Activated T-helper 17 cell treated with anti-CD3 and anti-CD28 coated beads, Interleukin-2, amount 50 U/mL, for 72 hours (primary cell): ENCODE data around the gene PRB2. TPM values are rescaled to one million over a fixed set of nuclear protein-coding genes. Genes with fewer than 3 reads are reported as not detected.
"Not testable (repeated sequence)": the region's sequence is repeated elsewhere in the genome, so short reads cannot be mapped to it uniquely, and the experiment has no call there.

Experiments used
- ATAC-seq: fragments of 150-1000 bp; cut with Tn5 transposase; replicated peaks from 2 replicates; pipeline ENCODE4 v1.10.0; 2021; ENCODE audit warnings: mild to moderate bottlenecking, moderate library complexity
- H3K27ac Mint-ChIP-seq: one replicate; pipeline ENCODE4 v1.8.0; 2022; ENCODE audit warnings: mixed read lengths
- H3K27me3 Mint-ChIP-seq: one replicate; pipeline ENCODE4 v1.8.0; 2022; ENCODE audit warnings: mixed read lengths
- H3K36me3 Mint-ChIP-seq: one replicate; pipeline ENCODE4 v1.8.0; 2022; ENCODE audit warnings: low read depth, mild to moderate bottlenecking, mixed read lengths
- H3K4me1 Mint-ChIP-seq: one replicate; pipeline ENCODE4 v1.8.0; 2022; ENCODE audit warnings: mixed read lengths
- H3K4me3 Mint-ChIP-seq: one replicate; pipeline ENCODE4 v1.8.0; 2022; ENCODE audit warnings: mild to moderate bottlenecking, mixed read lengths
- H3K9me3 Mint-ChIP-seq: one replicate; pipeline ENCODE4 v1.8.0; 2022; ENCODE audit warnings: mixed read lengths
- total RNA-seq, 2 donors: library from RNA; stranded (reverse); gene quantifications; one replicate each; pipeline ENCODE4 v1.2.3, GENCODE V29; 2022

Gene PRB2
- total RNA-seq, result not detected

DNA sequence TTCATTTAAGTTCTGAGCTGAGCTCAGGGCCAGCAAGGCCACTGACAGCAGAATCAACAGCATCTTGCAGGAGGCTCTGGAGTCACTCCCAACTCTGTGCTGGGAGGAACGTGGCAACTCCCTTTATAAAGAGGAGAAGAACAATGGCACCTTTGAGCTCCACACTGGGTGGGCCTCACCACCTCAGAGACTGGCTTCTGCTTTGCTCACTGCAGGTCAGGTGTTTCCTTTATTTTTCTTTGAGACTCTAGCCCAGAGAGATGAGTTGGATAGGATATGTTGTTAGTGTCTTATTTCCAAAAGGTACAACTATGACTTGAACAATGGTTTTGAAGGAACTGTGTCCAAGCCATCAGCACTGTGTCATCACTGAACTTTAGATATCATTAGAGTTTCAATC, at the start of gene PRB2:
PRB2 (minus strand) TSS at position 101 of the 400 bp plus-strand sequence; CDS start at position 63, 38 bp downstream.
- H3K9me3 Mint-ChIP-seq, H3K4me3 Mint-ChIP-seq, H3K36me3 Mint-ChIP-seq, H3K27me3 Mint-ChIP-seq, H3K27ac Mint-ChIP-seq, H3K4me1 Mint-ChIP-seq, ATAC-seq: not testable (repeated sequence)

DNA sequence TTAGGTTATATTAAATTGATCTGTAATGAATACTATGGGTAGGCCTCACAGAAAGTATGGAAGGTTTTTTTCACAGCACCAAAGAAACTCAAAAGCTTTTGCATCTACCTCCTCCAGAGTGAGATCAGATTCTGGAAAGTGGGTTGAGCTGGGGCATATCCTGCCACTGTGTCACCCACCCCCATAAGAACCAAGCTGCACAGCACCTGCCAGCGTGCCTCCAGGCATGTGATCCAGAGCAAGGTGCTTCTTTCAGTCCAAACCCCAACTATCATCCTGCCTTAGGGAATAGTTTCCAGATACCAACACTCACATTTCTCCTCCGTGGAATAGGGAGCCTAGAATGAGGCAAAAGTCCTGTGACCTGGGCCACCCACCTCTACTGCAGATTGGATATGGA, 42.6 kb upstream of the PRB2 start:
- no peaks in the 10 kb centered on the region for H3K27me3 Mint-ChIP-seq
- no peak for ATAC-seq
- no peak overlapping the region for H3K4me3 Mint-ChIP-seq
- no peaks in the 10 kb centered on the region for H3K36me3 Mint-ChIP-seq
- H3K4me1 Mint-ChIP-seq, result no peaks in the 10 kb centered on the region
- H3K9me3 Mint-ChIP-seq, result no peaks in the 10 kb centered on the region
- no peak overlapping the region for H3K27ac Mint-ChIP-seq

DNA sequence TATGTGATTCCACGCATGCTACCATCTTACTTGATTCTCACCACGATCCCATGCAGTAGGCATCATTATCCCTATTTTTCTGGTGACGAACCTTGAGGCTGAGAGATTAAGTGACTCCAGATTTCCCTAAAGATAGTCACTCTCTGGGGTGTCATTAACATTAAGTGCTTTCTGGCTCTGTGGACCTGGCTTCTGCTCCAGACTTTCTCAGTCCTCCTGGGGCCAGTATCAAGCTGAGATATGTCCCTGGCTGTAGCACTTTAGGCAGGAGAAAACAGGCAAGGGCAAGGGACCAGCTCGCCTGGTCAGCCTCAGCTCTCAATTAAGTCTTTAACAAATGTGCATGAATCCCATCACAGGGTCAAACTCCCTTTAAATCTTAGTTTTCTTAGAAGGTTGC, 38.3 kb upstream of the PRB2 start:
- no peaks in the 10 kb centered on the region for H3K4me1 Mint-ChIP-seq
- H3K9me3 Mint-ChIP-seq, result no peaks in the 10 kb centered on the region
- H3K36me3 Mint-ChIP-seq, result no peaks in the 10 kb centered on the region
- no peak overlapping the region for H3K4me3 Mint-ChIP-seq
- peaks cover 2% of the 10 kb centered on the region for H3K27me3 Mint-ChIP-seq
- no peak for ATAC-seq
- H3K27ac Mint-ChIP-seq, result no peak overlapping the region

DNA sequence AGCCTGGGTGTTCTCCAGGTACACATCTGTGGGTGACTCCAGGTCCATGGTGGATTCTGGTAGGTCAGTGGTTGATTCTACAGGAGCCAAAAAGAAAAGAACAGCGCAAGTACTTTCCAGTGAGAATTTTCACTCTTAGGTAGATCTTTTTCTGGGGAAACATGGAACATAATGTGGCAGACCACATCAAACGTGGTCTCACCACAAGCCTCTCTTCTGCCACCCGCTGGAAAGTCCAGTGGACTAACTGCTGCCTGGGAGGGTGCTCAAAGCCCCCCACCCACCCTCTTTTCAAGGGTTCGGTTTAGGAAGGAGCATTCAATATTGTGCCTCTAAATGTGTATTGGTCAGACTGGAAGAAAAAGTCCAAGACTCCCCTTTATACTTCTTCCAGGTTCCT, 36.1 kb upstream of the PRB2 start:
- Mint-ChIP-seq H3K4me3 (no peak overlapping the region), H3K4me1 (no peaks in the 10 kb centered on the region), H3K36me3 (no peaks in the 10 kb centered on the region), H3K9me3 (no peaks in the 10 kb centered on the region), H3K27me3 (peaks cover 3% of the 10 kb centered on the region), H3K27ac (no peak overlapping the region)
- no peak for ATAC-seq

DNA sequence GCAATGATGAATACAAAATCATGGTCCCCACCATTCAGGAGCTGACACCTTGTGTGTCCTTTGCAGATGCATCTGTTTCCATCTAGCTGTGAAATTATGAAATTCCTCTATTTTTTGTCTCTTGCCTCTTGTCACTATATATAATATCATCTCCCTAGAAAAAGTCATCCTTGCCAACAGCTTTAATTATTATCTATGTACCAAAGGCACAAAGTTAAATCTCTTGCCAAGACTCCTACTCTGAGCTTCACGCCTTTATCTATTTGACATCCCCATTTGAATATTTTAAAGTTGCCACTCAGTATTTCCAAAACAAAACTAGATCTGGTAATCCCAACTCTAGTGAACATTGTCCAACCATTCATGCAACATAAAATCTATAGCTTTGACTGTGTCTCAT, 32.0 kb upstream of the PRB2 start:
- no peak overlapping the region for H3K4me3 Mint-ChIP-seq
- H3K36me3 Mint-ChIP-seq, result no peaks in the 10 kb centered on the region
- H3K9me3 Mint-ChIP-seq, result peaks cover 3% of the 10 kb centered on the region
- H3K27me3 Mint-ChIP-seq, result peaks cover 3% of the 10 kb centered on the region
- no peak overlapping the region for H3K27ac Mint-ChIP-seq
- no peak for ATAC-seq
- H3K4me1 Mint-ChIP-seq, result no peaks in the 10 kb centered on the region

DNA sequence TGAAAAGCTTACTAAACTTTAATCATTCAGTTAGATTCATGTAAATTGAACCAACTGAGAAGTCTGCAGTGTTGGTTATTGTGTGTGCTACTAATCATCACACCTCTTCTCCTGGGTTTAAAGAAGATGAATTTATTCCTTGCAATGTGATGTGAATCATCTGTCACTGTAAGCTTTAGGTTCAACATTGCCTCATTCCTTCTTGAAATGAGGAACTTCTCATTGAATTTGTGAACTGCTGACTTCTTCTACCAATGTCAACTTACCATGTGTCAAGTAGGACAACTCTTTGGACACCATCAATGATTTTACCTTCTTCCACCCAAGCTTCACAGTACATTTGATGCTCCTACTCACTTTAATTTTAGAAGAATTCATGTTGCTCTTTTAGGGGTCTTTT, 17.4 kb upstream of the PRB2 start:
- ATAC-seq, result no peak
- no peak overlapping the region for H3K27ac Mint-ChIP-seq
- H3K9me3 Mint-ChIP-seq, result peaks cover 11% of the 10 kb centered on the region
- H3K4me3 Mint-ChIP-seq, result no peak overlapping the region
- no peaks in the 10 kb centered on the region for H3K27me3 Mint-ChIP-seq
- H3K4me1 Mint-ChIP-seq, result no peaks in the 10 kb centered on the region
- no peaks in the 10 kb centered on the region for H3K36me3 Mint-ChIP-seq

DNA sequence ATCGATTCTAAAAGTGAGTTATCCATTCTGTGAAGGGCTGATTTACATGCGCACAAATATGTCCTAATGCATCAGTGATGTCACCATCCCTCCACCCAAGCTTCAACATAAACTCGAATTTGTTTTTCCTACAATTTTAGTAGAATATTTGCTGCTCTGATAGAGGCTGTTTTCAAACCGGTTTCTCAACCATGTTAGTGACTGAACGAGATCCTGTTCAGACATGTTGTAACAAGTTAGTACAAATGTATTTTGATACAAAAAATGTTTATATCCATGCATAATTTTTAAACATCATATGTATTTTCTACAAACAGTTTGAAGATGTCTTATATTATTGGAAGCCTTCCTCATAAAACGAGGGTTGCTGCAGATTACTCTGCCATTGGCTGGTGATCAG, 12.7 kb upstream of the PRB2 start:
- ATAC-seq, result no peak
- Mint-ChIP-seq H3K27me3 (no peaks in the 10 kb centered on the region), H3K36me3 (no peaks in the 10 kb centered on the region), H3K9me3 (peaks cover 9% of the 10 kb centered on the region), H3K4me1 (no peaks in the 10 kb centered on the region), H3K27ac (no peak overlapping the region), H3K4me3 (no peak overlapping the region)

DNA sequence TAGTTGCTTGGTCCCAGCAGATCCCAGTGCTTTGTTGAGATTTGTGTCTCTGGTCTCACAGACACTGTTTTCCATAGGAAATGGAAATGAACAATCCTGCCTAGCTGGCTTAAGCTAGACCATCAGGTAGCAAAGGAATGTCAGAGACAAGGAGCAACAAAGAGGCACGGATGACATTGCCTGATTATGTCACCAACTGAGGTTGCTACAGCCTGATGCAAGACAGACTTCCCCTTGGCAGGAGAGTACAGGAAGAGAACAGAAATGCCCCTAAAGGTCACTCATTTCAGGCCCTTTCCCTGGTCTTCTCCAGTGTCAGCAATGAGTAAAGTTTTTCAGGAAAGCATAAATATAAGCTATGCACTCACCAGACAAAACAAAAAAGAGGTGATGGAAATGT, 2.0 kb upstream of the PRB2 start:
- Mint-ChIP-seq H3K9me3 (no peaks in the 10 kb centered on the region), H3K36me3 (no peaks in the 10 kb centered on the region), H3K4me3 (no peak overlapping the region), H3K4me1 (no peaks in the 10 kb centered on the region), H3K27ac (no peak overlapping the region), H3K27me3 (no peaks in the 10 kb centered on the region)
- no peak for ATAC-seq

DNA sequence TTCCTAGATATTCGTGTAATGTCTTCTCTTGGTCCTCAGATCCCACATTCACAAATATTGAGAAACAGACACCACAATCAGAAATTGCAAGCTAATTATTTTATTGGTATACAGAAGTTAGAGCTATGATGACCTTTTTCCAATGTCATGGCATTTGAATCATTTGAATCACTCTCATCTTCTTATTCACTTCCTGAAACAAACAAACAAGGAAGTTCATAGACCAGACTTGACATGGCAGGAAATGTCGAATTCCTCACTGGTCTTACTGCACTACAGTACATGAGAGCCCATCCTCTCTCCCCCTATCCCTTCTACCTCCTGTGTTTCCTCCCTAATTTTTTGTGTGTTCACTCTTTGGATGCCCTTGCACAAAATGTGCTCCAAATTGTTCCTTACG, 3.9 kb downstream of the PRB2 start:
- H3K9me3 Mint-ChIP-seq, H3K4me3 Mint-ChIP-seq, H3K27me3 Mint-ChIP-seq, ATAC-seq, H3K4me1 Mint-ChIP-seq, H3K27ac Mint-ChIP-seq, H3K36me3 Mint-ChIP-seq: not testable (repeated sequence)

DNA sequence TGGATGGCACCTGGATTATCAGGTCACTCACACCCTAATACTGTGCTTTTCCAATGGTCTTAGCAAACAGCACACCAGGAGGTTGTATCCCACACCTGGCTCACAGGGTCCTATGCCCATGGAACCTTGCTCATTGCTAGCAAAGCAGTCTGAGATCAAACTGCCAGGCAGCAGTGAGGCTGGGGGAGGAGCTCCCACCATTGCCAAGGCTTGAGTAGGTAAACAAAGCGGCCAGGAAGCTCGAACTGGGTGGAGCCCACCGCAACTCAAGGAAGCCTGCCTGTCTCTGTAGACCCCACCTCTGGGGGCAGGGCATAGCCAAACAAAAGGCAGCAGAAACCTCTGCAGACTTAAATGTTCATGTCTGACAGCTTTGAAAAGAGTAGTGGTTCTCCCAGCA, 17.9 kb downstream of the PRB2 start:
- not testable (repeated sequence) for H3K27ac Mint-ChIP-seq, ATAC-seq, H3K27me3 Mint-ChIP-seq, H3K9me3 Mint-ChIP-seq, H3K4me1 Mint-ChIP-seq, H3K36me3 Mint-ChIP-seq, H3K4me3 Mint-ChIP-seq

DNA sequence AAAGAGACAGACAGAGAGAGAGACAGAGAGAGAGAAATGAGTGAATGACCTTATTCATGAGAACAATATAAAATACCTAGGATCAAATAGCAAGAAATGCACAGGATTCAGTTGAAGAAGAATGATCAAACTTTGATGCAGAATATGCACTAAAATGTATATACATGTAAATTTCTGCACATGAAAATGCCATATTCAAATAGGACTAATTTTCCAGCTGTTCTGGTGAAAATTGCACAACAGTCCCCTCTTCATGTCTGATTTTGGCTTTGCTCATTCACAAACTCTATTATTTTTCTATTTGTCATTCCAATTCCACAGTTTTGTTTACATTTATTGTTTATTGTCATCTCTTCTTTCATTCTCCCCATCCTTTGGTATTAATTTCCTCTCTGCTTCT, 34.2 kb downstream of the PRB2 start:
- Mint-ChIP-seq H3K4me3 (no peak overlapping the region), H3K36me3 (no peaks in the 10 kb centered on the region), H3K27me3 (no peaks in the 10 kb centered on the region), H3K4me1 (no peaks in the 10 kb centered on the region), H3K27ac (no peak overlapping the region), H3K9me3 (no peaks in the 10 kb centered on the region)
- no peak for ATAC-seq

DNA sequence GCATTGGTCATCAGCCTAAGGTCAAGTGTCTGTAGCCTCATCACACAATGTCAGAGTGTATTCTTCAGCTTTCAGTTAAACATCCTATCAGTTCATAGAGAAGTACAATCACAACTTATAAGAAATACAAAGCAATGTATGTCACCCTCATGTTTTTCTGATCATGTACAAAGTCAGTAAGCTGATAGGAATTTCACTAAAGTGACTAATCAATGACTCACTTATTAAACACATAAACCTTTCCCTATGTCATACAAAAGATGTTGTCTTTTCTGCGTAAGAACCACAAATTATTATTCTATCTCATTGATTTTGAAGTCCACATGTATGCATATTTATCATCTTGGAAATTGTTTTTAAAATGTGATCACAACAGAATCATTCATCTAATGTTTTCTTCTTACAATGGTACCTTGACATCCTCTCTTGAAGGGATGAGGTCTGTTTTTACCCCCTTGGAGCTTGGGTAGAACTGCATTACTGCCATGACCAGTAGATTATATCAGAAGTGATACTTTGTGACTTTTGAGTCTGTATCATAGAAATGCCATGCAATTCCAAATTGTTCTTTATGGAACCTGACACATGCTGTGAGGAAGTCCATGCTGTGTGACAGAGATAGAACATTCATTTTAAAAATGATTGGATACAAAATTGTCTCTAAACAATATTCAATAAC, 35.0 kb downstream of the PRB2 start:
- ATAC-seq, H3K9me3 Mint-ChIP-seq, H3K27ac Mint-ChIP-seq, H3K4me3 Mint-ChIP-seq, H3K36me3 Mint-ChIP-seq, H3K27me3 Mint-ChIP-seq, H3K4me1 Mint-ChIP-seq: not testable (repeated sequence)

DNA sequence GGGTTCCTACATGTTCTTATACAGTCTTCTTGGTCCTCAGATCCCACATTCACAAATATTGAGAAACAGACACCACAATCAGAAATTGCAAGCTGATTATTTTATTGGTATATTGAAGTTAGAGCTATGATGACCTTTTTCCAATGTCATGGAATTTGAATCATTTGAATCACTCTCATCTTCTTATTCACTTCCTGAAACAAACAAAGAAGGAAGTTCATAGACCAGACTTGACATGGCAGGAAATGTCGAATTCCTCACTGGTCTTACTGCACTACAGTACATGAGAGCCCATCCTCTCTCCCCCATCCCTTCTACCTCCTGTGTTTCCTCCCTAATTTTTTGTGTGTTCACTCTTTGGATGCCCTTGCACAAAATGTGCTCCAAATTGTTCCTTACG, 43.6 kb downstream of the PRB2 start:
- H3K4me3 Mint-ChIP-seq, H3K27me3 Mint-ChIP-seq, ATAC-seq, H3K27ac Mint-ChIP-seq, H3K36me3 Mint-ChIP-seq, H3K9me3 Mint-ChIP-seq, H3K4me1 Mint-ChIP-seq: not testable (repeated sequence)

DNA sequence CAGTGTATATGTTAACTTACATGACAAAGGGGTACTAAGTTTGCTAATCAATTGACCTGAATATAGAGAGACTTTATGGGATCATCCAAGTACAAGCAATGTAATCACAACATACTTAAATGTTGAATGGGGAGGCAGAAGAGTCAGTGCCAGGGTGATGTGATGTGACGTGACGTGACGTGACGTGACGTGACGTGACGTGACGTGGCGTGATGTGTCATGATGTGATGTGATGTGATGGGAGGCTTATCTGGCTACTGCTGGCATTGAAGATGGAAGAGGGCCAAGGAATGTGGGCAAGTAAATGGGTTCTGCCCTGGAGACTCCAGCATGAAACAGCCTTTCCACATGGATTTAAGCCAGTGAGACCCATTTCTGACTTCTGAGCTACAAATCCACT, 46.9 kb downstream of the PRB2 start:
- Mint-ChIP-seq H3K27me3 (no peaks in the 10 kb centered on the region), H3K27ac (no peak overlapping the region), H3K4me1 (no peaks in the 10 kb centered on the region), H3K36me3 (no peaks in the 10 kb centered on the region), H3K4me3 (no peak overlapping the region), H3K9me3 (peaks cover 3% of the 10 kb centered on the region)
- no peak for ATAC-seq

DNA sequence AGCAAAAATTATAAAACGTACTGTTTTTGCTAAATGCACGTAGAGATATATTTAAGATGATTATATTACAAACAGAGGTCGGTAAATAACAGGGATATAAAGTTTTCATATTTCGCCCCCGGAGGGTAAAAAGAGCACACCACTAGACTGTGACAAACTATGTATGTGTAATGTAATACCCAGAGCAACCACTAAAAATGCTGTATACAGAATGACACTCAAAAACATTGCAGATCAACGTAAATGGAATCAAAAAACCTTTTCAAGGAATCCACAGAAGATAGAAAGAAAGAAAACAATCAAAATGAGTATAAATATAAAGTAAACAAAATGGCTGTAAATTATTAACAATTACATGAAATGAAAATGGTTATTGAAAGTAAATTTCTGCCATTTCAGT, 47.6 kb downstream of the PRB2 start:
- ATAC-seq, result no peak
- Mint-ChIP-seq H3K4me1 (no peaks in the 10 kb centered on the region), H3K27ac (no peak overlapping the region), H3K27me3 (no peaks in the 10 kb centered on the region), H3K9me3 (peaks cover 3% of the 10 kb centered on the region), H3K36me3 (no peaks in the 10 kb centered on the region), H3K4me3 (no peak overlapping the region)

DNA sequence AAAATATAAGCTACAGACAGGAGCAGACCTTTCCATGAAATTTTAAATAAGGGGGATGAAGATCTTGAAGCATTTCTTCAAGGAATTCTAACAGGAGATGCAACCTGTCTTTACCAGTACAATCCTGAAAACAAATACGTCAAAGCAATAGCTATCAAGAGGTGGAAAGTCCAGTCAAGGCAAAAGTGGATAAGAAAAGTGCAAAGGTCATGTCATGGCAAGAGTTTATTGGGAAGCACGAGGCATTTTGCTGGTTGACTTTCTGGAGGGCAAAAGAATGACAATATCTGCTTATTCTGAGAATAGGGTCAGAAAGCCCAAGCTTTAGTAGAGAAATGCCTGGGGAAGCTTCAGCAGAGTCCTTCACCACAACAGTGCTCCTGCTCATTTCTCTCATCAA, 50.9 kb downstream of the PRB2 start:
- ATAC-seq, result no peak
- Mint-ChIP-seq H3K27ac (no peak overlapping the region), H3K4me1 (no peaks in the 10 kb centered on the region), H3K9me3 (peaks cover 3% of the 10 kb centered on the region), H3K27me3 (no peaks in the 10 kb centered on the region), H3K36me3 (no peaks in the 10 kb centered on the region), H3K4me3 (no peak overlapping the region)
